GM18508 (cell line): Measurements from ENCODE around the gene ZNF69.
A peak's percentile ranks its signal among the peaks of the same experiment; 100 is the strongest.
"Not testable (repeated sequence)": the region's sequence is repeated elsewhere in the genome, so short reads cannot be mapped to it uniquely, and the experiment has no call there.

Experiments used
- ATAC-seq: cut with Tn5 transposase; IDR thresholded peaks from one replicate; pipeline ENCODE4 v1.9.1; 2021; ENCODE audit warnings: moderate number of reproducible peaks; ENCODE audit not compliant: insufficient read depth, unreplicated experiment

Gene ZNF69

DNA sequence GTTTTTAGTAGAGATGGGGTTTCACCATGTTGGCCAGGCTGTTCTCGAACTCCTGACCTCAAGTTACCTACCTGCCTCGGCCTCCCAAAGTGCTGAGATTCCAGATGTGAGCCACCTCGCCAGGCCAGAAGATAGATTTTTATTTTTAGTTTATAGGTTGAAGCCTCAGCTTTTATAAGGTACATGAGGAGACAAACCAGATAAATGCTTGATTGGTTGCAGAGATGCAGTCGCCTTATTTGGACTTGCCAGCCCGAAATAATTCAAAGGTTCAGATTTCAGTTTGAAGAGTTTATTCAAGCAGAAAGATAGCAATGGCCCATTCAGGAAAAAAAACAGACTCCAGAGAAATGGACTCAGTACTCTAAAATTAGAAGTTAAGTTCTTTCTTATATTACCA lies 3.1 kb downstream of the ZNF69 start:
- ATAC-seq, result no peak

DNA sequence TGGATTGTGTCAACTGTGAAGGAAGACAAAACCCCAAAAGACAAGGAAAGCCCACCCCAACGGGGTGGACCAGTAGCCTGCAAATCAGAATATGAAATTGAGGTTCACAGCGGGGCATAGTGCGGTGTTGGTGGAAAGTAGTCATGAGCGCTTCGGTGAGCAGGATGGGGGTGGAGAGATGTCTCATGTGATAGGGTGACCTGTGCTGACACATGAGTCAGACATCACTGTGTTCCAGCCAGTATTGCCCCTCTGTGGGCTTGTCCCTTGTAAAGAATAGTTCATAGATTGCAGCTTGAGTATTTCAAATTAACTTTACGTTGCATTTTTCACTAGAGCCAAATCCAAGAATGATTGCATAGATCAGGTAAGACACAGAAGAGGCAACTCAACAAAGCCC lies 7.3 kb downstream of the ZNF69 start:
- ATAC-seq, result no peak

DNA sequence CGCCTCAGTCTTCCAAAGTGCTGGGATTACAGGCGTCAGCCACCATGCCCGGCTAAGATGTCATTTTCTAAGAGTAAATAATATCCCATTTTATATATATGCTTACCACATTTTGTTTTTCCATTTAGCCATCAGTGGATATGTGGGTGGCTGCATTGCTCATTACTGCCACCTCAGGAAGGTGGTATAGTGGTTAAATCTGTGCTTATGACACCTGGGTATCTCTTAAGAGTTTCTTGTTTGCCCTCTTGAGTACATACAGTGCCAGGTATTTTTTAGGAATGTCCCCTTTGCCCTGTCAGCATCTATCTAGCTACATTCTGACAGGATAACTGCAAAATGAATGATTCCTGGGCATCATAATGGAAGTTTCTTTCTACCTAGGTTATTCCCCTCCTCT lies 14.6 kb downstream of the ZNF69 start:
- no peak for ATAC-seq

DNA sequence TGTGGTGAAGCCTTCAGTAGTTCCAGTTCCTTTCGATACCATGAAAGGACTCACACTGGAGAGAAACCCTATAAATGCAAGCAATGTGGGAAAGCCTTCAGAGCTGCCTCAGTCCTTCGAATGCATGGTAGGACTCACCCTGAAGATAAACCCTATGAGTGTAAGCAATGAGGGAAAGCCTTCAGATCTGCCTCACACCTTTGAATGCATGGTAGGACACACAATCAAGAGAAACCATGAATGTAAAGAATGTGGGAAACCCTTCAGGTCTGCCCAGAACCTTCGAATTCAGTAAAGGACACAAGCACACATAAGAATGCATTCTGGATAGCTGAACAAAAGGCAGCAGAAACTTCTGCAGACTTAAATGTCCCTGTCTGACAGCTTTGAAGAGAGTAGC lies 18.3 kb downstream of the ZNF69 start:
- no peak for ATAC-seq

DNA sequence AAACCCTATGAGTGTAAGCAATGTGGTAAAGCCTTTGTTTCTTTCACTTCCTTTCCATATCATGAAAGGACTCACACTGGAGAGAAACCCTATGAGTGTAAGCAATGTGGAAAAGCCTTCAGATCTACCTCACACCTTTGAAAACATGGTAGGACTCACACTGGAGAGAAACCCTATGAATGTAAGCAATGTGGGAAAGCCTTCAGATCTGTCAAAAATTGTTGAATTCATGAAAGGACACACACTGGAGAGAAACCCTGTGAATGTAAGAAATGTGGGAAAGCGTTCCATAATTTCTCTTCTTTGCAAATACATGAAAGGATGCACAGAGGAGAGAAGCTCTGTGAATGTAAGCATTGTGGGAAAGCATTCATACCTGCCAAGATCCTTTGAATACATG lies 24.4 kb downstream of the ZNF69 start:
- ATAC-seq, result not testable (repeated sequence)

DNA sequence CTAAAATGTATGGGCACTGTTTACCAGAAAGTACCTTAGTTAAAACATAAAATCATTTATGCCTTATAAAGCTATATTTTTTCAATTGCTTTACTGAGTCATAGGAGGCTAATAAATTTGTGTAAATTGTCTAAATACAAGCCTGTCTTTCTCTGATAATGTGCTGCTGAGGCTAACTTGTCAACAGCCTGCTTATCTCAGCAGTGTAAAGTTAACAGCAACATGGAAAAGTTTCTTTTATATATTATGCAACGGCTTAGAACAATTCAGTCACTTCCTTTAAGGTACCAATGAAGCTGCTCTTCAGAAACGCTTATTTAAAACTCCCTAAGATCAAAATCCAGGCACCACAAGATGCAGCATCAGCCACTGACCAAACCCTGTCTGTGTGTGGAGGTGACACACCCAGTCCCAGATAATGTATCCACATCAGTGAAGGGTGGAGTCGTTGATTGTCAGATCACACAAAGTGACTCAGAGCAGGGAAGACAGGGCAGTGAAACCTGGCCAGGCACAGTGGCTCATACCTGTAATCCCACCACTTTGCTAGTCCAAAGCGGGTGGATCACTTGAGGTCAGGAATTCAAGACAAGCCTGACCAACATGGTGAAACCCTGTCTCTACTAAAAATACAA lies 27.0 kb downstream of the ZNF69 start:
- not testable (repeated sequence) for ATAC-seq

DNA sequence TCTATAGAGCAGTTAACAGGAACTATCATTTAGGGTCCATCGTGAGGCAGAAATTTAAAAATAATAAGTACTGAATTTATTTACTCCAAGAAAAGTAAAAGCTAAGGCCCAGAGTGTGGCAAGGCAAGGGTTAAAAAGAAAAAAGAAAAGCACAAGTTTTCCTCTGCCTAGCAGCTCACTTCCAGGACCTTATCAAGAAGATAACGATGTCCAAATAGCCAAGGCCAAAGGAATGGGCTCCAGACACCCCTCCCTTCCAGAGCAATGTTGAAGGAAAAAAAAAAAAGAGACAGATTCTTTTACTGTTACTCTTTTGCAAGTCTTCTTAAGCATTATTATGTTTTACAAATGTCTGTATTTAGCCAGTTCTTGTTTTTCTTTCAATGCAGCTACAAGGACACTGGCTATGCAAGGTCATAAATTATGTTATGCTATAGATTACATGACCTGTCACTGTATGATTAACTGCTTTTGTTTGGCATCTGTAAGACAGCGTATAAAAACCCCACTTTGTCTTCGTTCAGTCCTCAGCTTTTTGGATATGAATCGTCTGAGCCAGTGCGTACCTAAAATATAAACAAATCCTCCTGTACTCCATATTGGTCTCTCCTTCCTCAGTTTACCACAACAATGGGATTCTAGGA lies 34.4 kb downstream of the ZNF69 start:
- no peak for ATAC-seq

DNA sequence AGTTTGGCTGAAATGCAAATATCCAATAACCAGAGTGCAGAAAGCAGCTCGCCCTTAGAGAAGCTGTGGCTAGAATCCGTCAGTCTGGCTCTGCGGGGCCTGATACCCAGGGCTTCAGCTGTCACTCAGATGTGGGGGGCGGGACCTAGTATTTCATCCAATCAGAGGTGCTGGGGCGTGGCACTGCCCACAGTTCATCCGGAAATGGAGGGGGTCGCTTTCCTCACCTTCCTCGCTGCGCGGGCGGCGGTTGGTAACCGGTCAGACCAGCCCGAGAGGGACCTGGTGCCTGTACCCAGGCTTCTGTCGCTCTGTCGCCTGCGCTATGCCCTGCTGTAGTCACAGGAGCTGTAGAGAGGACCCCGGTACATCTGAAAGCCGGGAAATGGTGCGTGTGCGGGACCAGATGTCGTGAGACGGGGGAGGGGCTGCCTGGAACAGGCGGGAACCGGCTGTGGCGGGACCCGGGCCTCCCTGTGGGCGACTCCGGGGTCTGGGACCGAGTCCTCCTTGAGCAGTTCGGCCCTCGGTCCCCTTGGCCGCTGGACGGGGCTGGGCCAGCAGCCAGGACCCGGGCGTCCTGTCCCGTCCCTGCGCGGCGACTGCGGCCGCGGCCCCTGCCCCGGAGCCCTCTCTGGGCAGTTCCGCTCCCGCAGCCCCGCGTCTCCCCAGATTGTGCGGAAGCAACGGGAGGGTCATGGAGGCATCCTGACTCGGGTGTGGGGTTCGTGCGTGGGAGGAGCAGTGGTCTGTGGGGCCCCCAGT lies 37.5 kb downstream of the ZNF69 start, which contains the start of gene ZNF700:
ZNF700 (plus strand) TSS at position 222 of the 765 bp plus-strand sequence; CDS start at position 326, 104 bp downstream.
- peak; percentile 62 for ATAC-seq

DNA sequence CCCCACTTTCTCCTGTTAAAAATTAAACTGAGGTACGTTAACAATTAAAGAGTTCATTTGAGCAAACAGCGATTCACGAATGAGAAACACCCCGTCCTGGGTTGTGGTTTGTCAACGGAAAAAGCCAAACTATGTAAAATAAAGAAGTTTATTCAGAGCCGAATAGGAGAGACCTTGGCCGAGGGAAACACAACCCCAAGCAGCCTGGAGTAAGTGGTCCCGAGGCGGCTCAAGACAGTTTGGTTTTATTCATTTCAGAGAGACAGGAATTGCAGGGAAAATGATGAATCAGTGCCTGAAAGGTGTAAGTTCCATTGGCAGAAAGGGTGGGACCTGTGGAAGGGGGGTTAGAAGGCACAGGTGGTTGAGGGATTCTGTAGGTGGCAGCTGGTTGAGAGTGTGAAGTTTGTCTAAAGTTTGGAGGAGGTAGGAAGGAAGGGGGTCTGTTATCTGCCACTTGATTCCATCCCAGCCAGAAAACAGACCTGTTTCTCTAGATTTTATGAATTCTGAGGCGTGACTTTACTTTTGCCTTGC lies 38.1 kb downstream of the ZNF69 start:
- ATAC-seq, result not testable (repeated sequence)

DNA sequence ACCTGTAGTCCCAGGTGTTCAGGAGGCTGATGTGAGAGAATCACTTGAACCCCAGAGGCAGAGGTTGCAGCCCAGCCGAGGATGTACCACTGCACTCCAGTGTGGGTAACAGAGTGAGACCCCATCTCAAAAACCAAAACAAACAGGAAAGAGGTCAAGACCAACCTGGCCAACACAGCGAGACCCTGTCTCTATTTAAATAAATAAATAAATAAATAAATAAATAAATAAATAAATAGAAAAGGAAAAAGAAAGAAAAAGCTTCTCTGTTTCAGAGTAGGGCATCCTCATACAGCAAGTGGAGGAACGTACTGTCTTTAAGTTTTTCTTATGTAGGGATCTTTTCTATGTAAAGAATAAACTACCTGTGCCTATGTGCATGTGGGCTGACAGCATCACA lies 39.6 kb downstream of the ZNF69 start:
- no peak for ATAC-seq

DNA sequence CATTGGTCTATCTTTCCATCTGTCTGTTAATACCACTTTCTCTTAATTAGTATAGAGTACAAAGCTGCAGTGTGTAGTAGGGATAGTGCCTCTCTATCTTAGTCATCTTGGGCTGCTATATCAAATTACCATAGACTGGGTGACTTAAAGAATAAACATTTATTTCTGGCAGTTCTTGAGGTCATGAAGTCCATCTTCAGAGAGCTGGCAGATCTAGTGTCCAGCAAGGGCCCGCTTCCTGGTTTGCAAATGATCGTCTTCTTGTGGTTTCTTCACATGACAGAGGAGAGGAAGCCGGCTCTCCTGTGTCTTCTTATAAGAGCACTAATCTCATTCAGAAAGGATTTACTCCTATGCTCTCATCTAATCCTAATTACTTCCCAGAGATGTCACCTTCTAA lies 43.5 kb downstream of the ZNF69 start:
- no peak for ATAC-seq

DNA sequence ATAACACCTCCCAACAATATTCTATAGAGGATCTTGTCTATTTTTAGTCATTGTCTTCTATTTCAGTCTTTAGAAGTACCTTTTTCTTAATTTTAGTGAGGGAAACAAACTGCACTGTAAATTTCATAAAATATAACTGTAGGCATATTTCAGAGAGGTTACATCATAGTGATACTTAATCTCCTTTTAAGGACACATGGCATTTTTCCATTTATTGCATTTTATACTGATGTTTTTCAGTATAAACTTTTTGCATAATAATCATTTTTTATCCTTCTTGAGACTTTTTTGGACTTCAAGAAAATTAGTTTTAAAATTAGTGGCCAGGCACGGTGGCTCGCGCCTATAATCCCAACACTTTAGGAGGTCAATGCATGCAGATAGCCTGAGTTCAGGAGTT lies 43.9 kb downstream of the ZNF69 start:
- ATAC-seq, result no peak

DNA sequence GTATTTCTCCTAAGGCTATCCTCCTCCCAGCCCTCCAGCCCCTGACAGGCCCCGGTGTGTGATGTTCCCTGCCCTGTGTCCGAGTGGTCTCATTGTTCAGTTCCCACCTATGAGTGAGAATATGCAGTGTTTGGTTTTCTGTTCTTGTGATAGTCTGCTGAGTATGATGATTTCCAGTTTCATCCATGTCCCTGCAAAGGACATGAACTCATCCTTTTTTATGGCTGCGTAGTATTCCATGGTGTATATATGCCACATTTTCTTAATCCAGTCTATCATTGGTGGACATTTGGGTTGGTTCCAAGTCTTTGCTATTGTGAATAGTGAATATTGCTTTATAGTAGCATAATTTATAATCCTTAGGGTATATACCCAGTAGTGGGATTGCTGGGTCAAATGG lies 48.2 kb downstream of the ZNF69 start:
- ATAC-seq, result not testable (repeated sequence)

DNA sequence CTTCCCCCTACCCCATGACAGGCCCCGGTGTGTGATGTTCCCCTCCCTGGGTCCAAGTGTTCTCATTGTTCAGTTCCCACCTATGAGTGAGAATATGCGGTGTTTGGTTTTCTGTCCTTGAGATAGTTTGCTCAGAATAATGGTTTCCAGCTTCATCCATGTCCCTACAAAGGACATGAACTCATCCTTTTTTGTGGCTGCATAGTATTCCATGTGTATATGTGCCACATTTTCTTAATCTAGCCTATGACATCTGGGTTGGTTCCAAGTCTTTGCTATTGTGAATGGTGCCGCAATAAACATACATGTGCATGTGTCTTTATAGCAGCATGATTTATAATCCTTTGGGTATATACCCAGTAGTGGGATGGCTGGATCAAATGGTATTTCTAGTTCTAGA lies 50.8 kb downstream of the ZNF69 start:
- not testable (repeated sequence) for ATAC-seq

DNA sequence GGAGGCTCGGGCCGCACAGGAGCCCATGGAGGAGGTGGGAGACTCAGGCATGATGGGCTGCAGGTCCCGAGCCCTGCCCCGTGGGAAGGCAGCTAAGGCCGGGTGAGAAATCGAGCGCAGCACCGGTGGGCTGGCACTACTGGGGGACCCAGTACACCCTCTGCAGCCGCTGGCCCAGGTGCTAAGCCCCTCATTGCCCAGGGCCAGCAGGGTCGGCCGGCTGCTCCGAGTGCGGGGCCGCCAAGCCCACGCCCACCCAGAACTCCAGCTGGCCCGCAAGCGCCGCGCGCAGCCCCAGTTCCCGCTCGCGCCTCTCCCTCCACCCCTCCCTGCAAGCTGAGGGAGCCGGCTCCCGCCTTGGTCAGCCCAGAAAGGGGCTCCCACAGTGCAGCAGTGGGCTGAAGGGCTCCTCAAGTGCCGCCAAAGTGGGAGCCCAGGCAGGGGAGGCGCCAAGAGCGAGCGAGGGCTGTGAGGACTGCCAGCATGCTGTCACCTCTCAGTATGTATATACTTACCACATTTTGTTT lies 53.8 kb downstream of the ZNF69 start:
- ATAC-seq, result not testable (repeated sequence)

DNA sequence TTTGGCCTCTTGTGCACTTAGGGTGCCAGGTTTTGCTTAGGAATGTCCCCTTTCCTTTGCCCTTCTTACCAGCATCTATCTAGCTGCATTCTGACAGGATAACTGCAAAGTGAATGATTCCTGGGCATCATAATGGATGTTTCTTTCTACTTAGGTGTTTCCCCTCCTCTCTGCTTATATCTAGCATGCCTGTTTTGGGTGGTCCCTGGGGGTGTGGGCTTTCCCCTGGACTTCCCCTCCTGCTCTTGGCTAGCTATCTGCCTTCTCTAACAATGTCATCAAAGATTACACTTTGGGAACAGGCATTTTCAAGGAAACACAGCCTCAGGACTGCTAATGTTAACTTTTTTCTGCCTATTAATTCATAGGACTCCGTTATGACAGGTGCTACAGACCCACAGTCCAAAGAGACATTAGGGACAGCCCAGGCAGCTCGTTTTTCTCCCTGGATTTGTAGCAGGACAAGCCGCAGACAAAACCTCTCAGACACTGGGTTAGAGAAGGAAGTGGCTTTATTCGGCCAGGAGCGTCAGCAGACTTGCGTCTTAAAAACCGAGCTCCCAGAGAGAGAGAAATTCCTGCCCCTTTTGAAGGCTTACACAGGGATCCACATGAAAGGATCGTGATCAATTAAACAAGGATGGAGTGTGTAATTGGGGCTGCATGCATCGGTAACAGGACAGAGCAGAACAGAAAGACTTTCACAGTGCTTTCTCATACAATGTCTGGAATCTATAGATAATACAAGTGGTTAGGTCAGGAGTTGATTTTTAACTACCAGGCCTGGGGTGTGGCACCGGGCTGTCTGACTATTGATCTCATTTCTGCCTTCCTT lies 54.6 kb downstream of the ZNF69 start:
- ATAC-seq, result no peak

DNA sequence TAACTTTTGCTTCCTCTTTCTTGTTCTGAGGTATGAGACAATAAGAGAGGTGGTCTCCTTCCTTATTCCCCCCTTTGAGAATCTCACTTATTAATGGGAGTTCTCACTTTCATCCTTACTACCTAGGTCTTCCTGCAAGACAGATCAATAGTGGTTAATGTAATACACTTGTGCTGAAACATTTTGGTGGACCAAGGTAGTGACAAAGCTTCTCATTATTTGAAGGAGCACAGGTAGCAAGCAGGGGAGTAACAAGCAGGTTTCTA lies 55.2 kb downstream of the ZNF69 start:
- no peak for ATAC-seq

DNA sequence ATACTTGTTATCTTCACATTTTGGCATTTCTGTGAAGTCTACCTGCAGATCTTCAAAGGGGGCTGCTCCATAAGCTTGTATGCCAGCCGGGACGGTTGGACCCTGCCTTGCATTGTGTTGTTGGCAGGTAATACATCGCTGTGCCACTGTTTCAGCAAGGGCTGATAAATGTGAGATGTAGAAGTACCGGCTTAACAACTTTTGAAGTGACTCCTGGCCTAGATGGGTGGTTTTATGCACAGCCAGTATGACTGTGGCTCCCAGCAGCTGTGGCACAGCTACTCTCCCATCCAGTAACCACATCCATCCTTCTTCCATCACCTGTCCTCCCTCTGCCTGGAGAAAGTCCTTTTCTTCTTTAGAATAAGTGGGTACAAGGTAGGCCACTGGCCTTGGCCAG lies 57.1 kb downstream of the ZNF69 start:
- no peak for ATAC-seq

DNA sequence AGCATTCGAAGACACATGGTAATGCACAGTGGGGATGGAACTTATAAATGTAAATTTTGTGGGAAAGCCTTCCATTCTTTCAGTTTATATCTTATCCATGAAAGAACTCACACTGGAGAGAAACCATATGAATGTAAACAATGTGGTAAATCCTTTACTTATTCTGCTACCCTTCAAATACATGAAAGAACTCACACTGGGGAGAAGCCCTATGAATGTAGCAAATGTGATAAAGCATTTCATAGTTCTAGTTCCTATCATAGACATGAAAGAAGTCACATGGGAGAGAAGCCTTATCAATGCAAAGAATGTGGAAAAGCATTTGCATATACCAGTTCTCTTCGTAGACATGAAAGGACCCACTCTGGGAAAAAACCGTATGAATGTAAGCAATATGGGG lies 61.1 kb downstream of the ZNF69 start:
- no peak for ATAC-seq

DNA sequence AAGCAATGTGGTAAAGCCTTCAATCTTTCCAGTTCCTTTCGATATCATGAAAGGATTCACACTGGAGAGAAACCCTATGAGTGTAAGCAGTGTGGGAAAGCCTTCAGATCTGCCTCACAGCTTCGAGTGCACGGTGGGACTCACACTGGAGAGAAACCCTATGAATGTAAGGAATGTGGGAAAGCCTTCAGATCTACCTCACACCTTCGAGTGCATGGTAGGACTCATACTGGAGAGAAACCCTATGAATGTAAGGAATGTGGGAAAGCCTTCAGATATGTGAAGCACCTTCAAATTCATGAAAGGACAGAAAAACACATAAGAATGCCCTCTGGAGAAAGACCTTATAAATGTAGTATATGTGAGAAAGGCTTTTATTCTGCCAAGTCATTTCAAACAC lies 61.6 kb downstream of the ZNF69 start:
- ATAC-seq, result no peak
